ENCODE results near the gene ADGRB2. TPM values are rescaled to one million over a fixed set of nuclear protein-coding genes. Genes with fewer than 3 reads are reported as not detected.
A peak's percentile ranks its signal among the peaks of the same experiment; 100 is the strongest.

The ADGRB2 gene
- total RNA-seq, 1 donor from 2014 or later, result 7.1 TPM

- Histone ChIP-seq H3K4me1 (peaks cover 19% of the 10 kb centered on the region), H3K27ac (no peak overlapping the region), H3K4me3 (no peak overlapping the region), H3F3A (ENCODE audit: low read depth) (peaks cover 5% of the 10 kb centered on the region), H3K4me2 (no peak overlapping the region), H3K9me3 (ENCODE audit: low read depth) (no peaks in the 10 kb centered on the region), H2AFZ (replicated peaks) (no peak overlapping the region), H4K20me1 (ENCODE audit: low read depth) (no peaks in the 10 kb centered on the region), H3K36me3 (no peaks in the 10 kb centered on the region), H3K9ac (no peak overlapping the region), H3K27me3 (peaks cover 19% of the 10 kb centered on the region), H3K79me2 (ENCODE audit: low read depth) (no peaks in the 10 kb centered on the region)
- Mint-ChIP-seq H3K9me3 (no peaks in the 10 kb centered on the region), H3K27ac (no peak overlapping the region), H3K36me3 (no peaks in the 10 kb centered on the region), H3K4me3 (no peak overlapping the region), H3K27me3 (ENCODE audit: insufficient read depth, low read depth) (peaks cover 16% of the 10 kb centered on the region), H3K4me1 (peaks cover 29% of the 10 kb centered on the region)
- TF ChIP-seq CTCF (IDR thresholded peaks at IDR 0.05) (no peak), EZH2phosphoT487 (IDR thresholded peaks at IDR 0.05) (no peak), EZH2 (IDR thresholded peaks at IDR 0.05) (no peak)
- no peak for DNase-seq (ENCODE audit: low spot score)
Observed at GRCh38 chr1:31702836-31703404, 61.2 kb downstream of the ADGRB2 start.

GRCh38 chr1:31701091-31701736, 62.9 kb downstream of the ADGRB2 start:
- Histone ChIP-seq H3K4me3 (no peak overlapping the region), H3K27me3 (peaks cover 19% of the 10 kb centered on the region), H4K20me1 (ENCODE audit: low read depth) (no peaks in the 10 kb centered on the region), H3K4me2 (no peak overlapping the region), H3K9ac (no peak overlapping the region), H3K4me1 (peaks cover 19% of the 10 kb centered on the region), H3K9me3 (ENCODE audit: low read depth) (no peaks in the 10 kb centered on the region), H3K79me2 (ENCODE audit: low read depth) (no peaks in the 10 kb centered on the region), H3K36me3 (no peaks in the 10 kb centered on the region), H3F3A (ENCODE audit: low read depth) (peaks cover 5% of the 10 kb centered on the region), H3K27ac (no peak overlapping the region), H2AFZ (replicated peaks) (no peak overlapping the region)
- TF ChIP-seq EZH2 (IDR thresholded peaks at IDR 0.05) (no peak), CTCF (IDR thresholded peaks at IDR 0.05) (no peak), EZH2phosphoT487 (IDR thresholded peaks at IDR 0.05) (no peak)
- Mint-ChIP-seq H3K9me3 (no peaks in the 10 kb centered on the region), H3K4me3 (no peak overlapping the region), H3K27me3 (ENCODE audit: insufficient read depth, low read depth) (peaks cover 19% of the 10 kb centered on the region), H3K4me1 (peaks cover 30% of the 10 kb centered on the region), H3K36me3 (no peaks in the 10 kb centered on the region), H3K27ac (peak overlapping the region; percentile 50)
- DNase-seq (ENCODE audit: low spot score), result no peak

- H2AFZ ChIP-seq (replicated peaks), result no peak overlapping the region
- peaks cover 19% of the 10 kb centered on the region for H3K4me1 ChIP-seq
- H3K4me1 Mint-ChIP-seq, result peaks cover 26% of the 10 kb centered on the region
- H3K9ac ChIP-seq, result no peak overlapping the region
- H3K4me3 Mint-ChIP-seq, result no peak overlapping the region
- no peaks in the 10 kb centered on the region for H4K20me1 ChIP-seq (ENCODE audit: low read depth)
- H3K27ac Mint-ChIP-seq, result no peak overlapping the region
- H3K4me2 ChIP-seq, result no peak overlapping the region
- no peak for DNase-seq (ENCODE audit: low spot score)
- H3F3A ChIP-seq (ENCODE audit: low read depth), result peaks cover 5% of the 10 kb centered on the region
- H3K9me3 Mint-ChIP-seq, result no peaks in the 10 kb centered on the region
- H3K4me3 ChIP-seq, result no peak overlapping the region
- H3K27ac ChIP-seq, result no peak overlapping the region
- no peaks in the 10 kb centered on the region for H3K79me2 ChIP-seq (ENCODE audit: low read depth)
- H3K27me3 Mint-ChIP-seq (ENCODE audit: insufficient read depth, low read depth), result peaks cover 19% of the 10 kb centered on the region
- no peaks in the 10 kb centered on the region for H3K9me3 ChIP-seq (ENCODE audit: low read depth)
- H3K27me3 ChIP-seq, result peaks cover 19% of the 10 kb centered on the region
- no peaks in the 10 kb centered on the region for H3K36me3 ChIP-seq
- no peaks in the 10 kb centered on the region for H3K36me3 Mint-ChIP-seq
- TF ChIP-seq CTCF (IDR thresholded peaks at IDR 0.05) (no peak), EZH2phosphoT487 (IDR thresholded peaks at IDR 0.05) (no peak), EZH2 (IDR thresholded peaks at IDR 0.05) (no peak)
Observed at GRCh38 chr1:31700468-31701090, 63.6 kb downstream of the ADGRB2 start.
